HepG2 (cell line): Measurements from ENCODE around the gene SLC25A52. TPM values are rescaled to one million over a fixed set of nuclear protein-coding genes. Genes with fewer than 3 reads are reported as not detected.
"Not testable (repeated sequence)": the region's sequence is repeated elsewhere in the genome, so short reads cannot be mapped to it uniquely, and the experiment has no call there.

ENCODE experiments used
- ATAC-seq: fragments of 200-7000 bp; cut with Tn5 transposase; 3 replicates; pipeline ENCODE4 v1.9.1; 2020; ENCODE audit warnings: mild to moderate bottlenecking, moderate library complexity
- BruUV-seq: library from RNA; stranded (reverse); fragments of 400-500 nt; replicated peaks from 2 replicates; lab custom pipeline; 2021; lab: Mats Ljungman, UMichigan
- CTCF ChIA-PET: fragments of 300-600 bp; formaldehyde crosslinking; extraction: SDS; loops from one replicate; lab custom pipeline; 2021; ENCODE audit warnings: low total read pairs, inconsistent platforms, low intra/inter-chr PET ratio; lab: Yijun Ruan, JAX
- POLR2A ChIA-PET: fragments of 350-600 bp; sonication (Branson Sonifier 250); formaldehyde crosslinking; loops from one replicate; lab custom pipeline; 2020; ENCODE audit warnings: antibody characterized with exemption, inconsistent platforms; lab: Yijun Ruan, JAX
- DNase-seq: peaks from one replicate; pipeline ENCODE4 v3.0.0-alpha.2; 2015; ENCODE audit warnings: low spot score
- FAIRE-seq: peaks from 3 replicates; lab custom pipeline; 2011; peaks lifted over from hg19 to GRCh38; lab: Jason Lieb, UNC
- H2AFZ ChIP-seq: one replicate; pipeline ENCODE4 v1.6.1; 2011; ENCODE audit warnings: low read length, inconsistent platforms
- H3K27ac ChIP-seq: fragments of 300-600 bp; 3 replicates; pipeline ENCODE4 v1.8.0; 2011; ENCODE audit warnings: mixed run types, mild to moderate bottlenecking, mixed read lengths, low read length, inconsistent platforms; ENCODE audit not compliant: insufficient read depth; ENCODE audit errors: extremely low read length
- H3K27me3 ChIP-seq, 2 experiments: fragments of 200-600 bp in 1 of 2; 2 replicates in 1 of 2; 3 replicates in 1 of 2; pipeline versions ENCODE4 v1.6.0 to v1.8.0; 2011; ENCODE audit warnings: low read length in 2 of 2, mild to moderate bottlenecking in 2 of 2, moderate library complexity in 2 of 2, inconsistent platforms in 1 of 2; ENCODE audit not compliant: insufficient read depth in 2 of 2, control insufficient read depth in 1 of 2
- H3K36me3 ChIP-seq, 2 experiments: fragments of 200-600 bp in 1 of 2; replicated peaks in 1 of 2; 2 replicates in 1 of 2; 3 replicates in 1 of 2; pipeline versions ENCODE4 v1.5.1 to v1.8.0; 2011; ENCODE audit warnings: low read length in 2 of 2, inconsistent platforms in 1 of 2; ENCODE audit not compliant: insufficient read depth in 2 of 2, control insufficient read depth in 1 of 2
- H3K4me1 ChIP-seq: 2 replicates; pipeline ENCODE4 v1.5.1; 2012; ENCODE audit warnings: low read length, inconsistent platforms; ENCODE audit not compliant: insufficient read depth
- H3K4me2 ChIP-seq: 2 replicates; pipeline ENCODE4 v1.6.0; 2011; ENCODE audit warnings: low read depth, low read length, inconsistent platforms
- H3K4me3 ChIP-seq, 3 experiments: fragments of 200-600 bp in 1 of 3; sonication (generic), shearing (Covaris generic) in 1 of 3; replicated peaks in 1 of 3; 2 replicates each; pipeline ENCODE4 v1.5.1; 2011 to 2016; ENCODE audit warnings: low read length in 3 of 3, inconsistent platforms in 2 of 3, low read depth in 2 of 3, mild to moderate bottlenecking in 2 of 3, control low read depth in 1 of 3, mixed read lengths in 1 of 3; ENCODE audit not compliant: insufficient read depth in 1 of 3
- H3K79me2 ChIP-seq: one replicate; pipeline ENCODE4 v1.6.1; 2011; ENCODE audit warnings: low read length, inconsistent platforms; ENCODE audit not compliant: insufficient read depth
- H3K9ac ChIP-seq: 2 replicates; pipeline ENCODE4 v1.6.0; 2011; ENCODE audit warnings: mild to moderate bottlenecking, low read depth, low read length, inconsistent platforms; ENCODE audit not compliant: insufficient read depth
- H3K9me3 ChIP-seq: 2 replicates; pipeline ENCODE4 v1.5.1; 2012; ENCODE audit warnings: mild to moderate bottlenecking, low read length
- H4K20me1 ChIP-seq: 2 replicates; pipeline ENCODE4 v1.6.0; 2011; ENCODE audit warnings: inconsistent platforms, mild to moderate bottlenecking, low read length, moderate library complexity; ENCODE audit not compliant: insufficient read depth
- MYC ChIP-seq: sonication (generic); formaldehyde crosslinking; IDR thresholded peaks from 2 replicates; pipeline ENCODE4 v1.9.0; 2021; ENCODE audit warnings: missing genetic modification reagents, borderline replicate concordance
- RORA ChIP-seq: sonication (generic); formaldehyde crosslinking; IDR thresholded peaks from 2 replicates; pipeline ENCODE4 v1.5.0; 2020; ENCODE audit warnings: mild to moderate bottlenecking, missing genetic modification reagents, moderate library complexity
- SNRNP70 ChIP-seq: fragments of 200-400 bp; formaldehyde crosslinking; IDR thresholded peaks from 2 replicates; pipeline ENCODE4 v1.6.1; 2017; ENCODE audit warnings: mild to moderate bottlenecking, low read depth, low read length, moderate library complexity
- ZFP37 ChIP-seq: sonication (generic); formaldehyde crosslinking; IDR thresholded peaks from 2 replicates; pipeline ENCODE4 v1.4.0; 2020; ENCODE audit warnings: missing genetic modification reagents, borderline replicate concordance
- ZHX1 ChIP-seq: sonication (generic); formaldehyde crosslinking; IDR thresholded peaks from 2 replicates; pipeline ENCODE4 v1.8.1; 2022; ENCODE audit warnings: low read depth, mild to moderate bottlenecking, missing genetic modification reagents
- ZNF138 ChIP-seq: sonication (generic); formaldehyde crosslinking; IDR thresholded peaks from 2 replicates; pipeline ENCODE4 v1.5.0; 2020; ENCODE audit warnings: mild to moderate bottlenecking, low read depth, missing genetic modification reagents
- ZNF224 ChIP-seq: sonication (generic); formaldehyde crosslinking; IDR thresholded peaks from 2 replicates; pipeline ENCODE4 v1.5.0; 2020; ENCODE audit warnings: mild to moderate bottlenecking, missing genetic modification reagents
- ZNF616 ChIP-seq: sonication (generic); formaldehyde crosslinking; IDR thresholded peaks from 2 replicates; pipeline ENCODE4 v1.5.0; 2020; ENCODE audit warnings: low read depth, mild to moderate bottlenecking, missing genetic modification reagents
- ZNF788 ChIP-seq: sonication (generic); formaldehyde crosslinking; IDR thresholded peaks from 2 replicates; pipeline ENCODE4 v1.5.0; 2020; ENCODE audit warnings: mild to moderate bottlenecking, missing genetic modification reagents, borderline replicate concordance
- WGBS: methylation state at CpG from one replicate; pipeline ENCODE4 v1.1.6; 2017; ENCODE audit warnings: low lambda C conversion rate; 5-methylcytosine and 5-hydroxymethylcytosine counted together
- in situ Hi-C: cut with HindIII; loops from 2 replicates; pipeline ENCODE4 v1.10.0; 2017; ENCODE audit warnings: low pct_unique_long_range_greater_than_20kb; ENCODE audit not compliant: extremely low pct_ligation_motif_present
- intact Hi-C: fragments of 100-400 bp; cut with micrococcal nuclease; formaldehyde crosslinking; loops from one replicate; pipeline ENCODE4 v1.10.0; 2022; ENCODE audit not compliant: unreplicated experiment
- polyA plus RNA-seq, 8 experiments: library from polyadenylated mRNA; depleted of rRNA in 3 of 8; stranded (reverse) in 7 of 8; unstranded in 1 of 8; fragments of >200 nt; fragmentation: Illumina TruSeq in 4 of 8; extraction: Trizol in 4 of 8; gene quantifications; 2 replicates each; pipeline versions ENCODE4 v1.2.1 to v1.2.3, GENCODE V29; 2011 to 2016; ENCODE audit warnings: low read depth in 4 of 8, missing spikeins in 1 of 8, mixed read lengths in 1 of 8; ENCODE audit not compliant: insufficient read depth in 1 of 8
- total RNA-seq, 5 experiments: library from RNA; depleted of rRNA; stranded (reverse); fragments of >200 nt; fragmentation: Illumina TruSeq; extraction: Trizol; gene quantifications; 2 replicates each; pipeline ENCODE4 v1.2.3, GENCODE V29; 2016; ENCODE audit warnings: low read depth in 1 of 5

The SLC25A52 gene
- total and polyA plus RNA-seq, 2 of the 13 experiments (the other 11 are each of a cell fraction or from before 2014, with no cell fraction given), result 0.46 TPM; not detected in 1

GRCh38 chr18:31744321-31745067, 16.2 kb downstream of the SLC25A52 start:
- CTCF ChIA-PET, result no interaction called here
- Histone ChIP-seq H3K79me2 (no peaks in the 10 kb centered on the region), H3K4me2 (no peak overlapping the region), H2AFZ (no peak overlapping the region), H4K20me1 (no peaks in the 10 kb centered on the region), H3K27me3 (peaks cover 0 to 13% of the 10 kb centered on the region in 2 experiments; a peak in 2 of 5 replicates)
- in situ Hi-C loops, result loop anchor here (10.0 kb wide), 2 partner anchors 80 to 210 kb away; no protein-coding TSS in a partner anchor
- no TSS peak for BruUV-seq
- no peak for TF ChIP-seq ZNF138 (CRISPR knock-in tag)
- TF ChIP-seq RORA (CRISPR knock-in tag), result no peak
- no peak for TF ChIP-seq ZHX1 (CRISPR knock-in tag)
- TF ChIP-seq ZNF788 (CRISPR knock-in tag), result no peak
- TF ChIP-seq ZNF224 (CRISPR knock-in tag), result no peak
- TF ChIP-seq SNRNP70, result no peak
- no peak for TF ChIP-seq MYC
- no peak for TF ChIP-seq ZNF616 (CRISPR knock-in tag)
- no peak for TF ChIP-seq ZFP37 (CRISPR knock-in tag)
- TF ChIP-seq, all 625 proteins: peak for 0
- DNase-seq, result no peak
- H3K4me3 ChIP-seq, result no peak overlapping the region
- POLR2A ChIA-PET, result no interaction called here
- no peak overlapping the region for H3K9ac ChIP-seq
- H3K9me3 ChIP-seq, result no peaks in the 10 kb centered on the region
- FAIRE-seq, result no peak
- H3K4me1 ChIP-seq, result no peaks in the 10 kb centered on the region
- intact Hi-C loops, result no loop called here
- no peak overlapping the region for H3K27ac ChIP-seq
- no peaks in the 10 kb centered on the region for H3K36me3 ChIP-seq
- ATAC-seq, result no peak
- 59% methylated on average over 15 of the region's 15 CpGs for WGBS

GRCh38 chr18:31743600-31743999, 17.1 kb downstream of the SLC25A52 start:
- H3K9ac ChIP-seq, H3K4me1 ChIP-seq, DNase-seq, POLR2A ChIA-PET, H3K36me3 ChIP-seq, intact Hi-C loops, H3K27ac ChIP-seq, FAIRE-seq, H2AFZ ChIP-seq, H3K79me2 ChIP-seq, H3K4me3 ChIP-seq, H4K20me1 ChIP-seq, BruUV-seq, ATAC-seq, H3K4me2 ChIP-seq, H3K9me3 ChIP-seq, CTCF ChIA-PET: not testable (repeated sequence)
- H3K27me3 ChIP-seq, result peaks cover 0 to 13% of the 10 kb centered on the region in 2 experiments; a peak in 2 of 5 replicates
- in situ Hi-C loops, result loop anchor here (10.0 kb wide), 2 partner anchors 81 to 211 kb away; no protein-coding TSS in a partner anchor
- 78% methylated on average over 5 of the region's 5 CpGs for WGBS
